Measurements from ENCODE around the gene EP400. TPM values are rescaled to one million over a fixed set of nuclear protein-coding genes. Genes with fewer than 3 reads are reported as not detected.
A peak's percentile ranks its signal among the peaks of the same experiment; 100 is the strongest.

Gene EP400
- total and polyA plus RNA-seq, 2 of the 13 experiments (the other 11 are each of a cell fraction or from before 2014, with no cell fraction given), result 4.9 to 5.0 TPM

DNA sequence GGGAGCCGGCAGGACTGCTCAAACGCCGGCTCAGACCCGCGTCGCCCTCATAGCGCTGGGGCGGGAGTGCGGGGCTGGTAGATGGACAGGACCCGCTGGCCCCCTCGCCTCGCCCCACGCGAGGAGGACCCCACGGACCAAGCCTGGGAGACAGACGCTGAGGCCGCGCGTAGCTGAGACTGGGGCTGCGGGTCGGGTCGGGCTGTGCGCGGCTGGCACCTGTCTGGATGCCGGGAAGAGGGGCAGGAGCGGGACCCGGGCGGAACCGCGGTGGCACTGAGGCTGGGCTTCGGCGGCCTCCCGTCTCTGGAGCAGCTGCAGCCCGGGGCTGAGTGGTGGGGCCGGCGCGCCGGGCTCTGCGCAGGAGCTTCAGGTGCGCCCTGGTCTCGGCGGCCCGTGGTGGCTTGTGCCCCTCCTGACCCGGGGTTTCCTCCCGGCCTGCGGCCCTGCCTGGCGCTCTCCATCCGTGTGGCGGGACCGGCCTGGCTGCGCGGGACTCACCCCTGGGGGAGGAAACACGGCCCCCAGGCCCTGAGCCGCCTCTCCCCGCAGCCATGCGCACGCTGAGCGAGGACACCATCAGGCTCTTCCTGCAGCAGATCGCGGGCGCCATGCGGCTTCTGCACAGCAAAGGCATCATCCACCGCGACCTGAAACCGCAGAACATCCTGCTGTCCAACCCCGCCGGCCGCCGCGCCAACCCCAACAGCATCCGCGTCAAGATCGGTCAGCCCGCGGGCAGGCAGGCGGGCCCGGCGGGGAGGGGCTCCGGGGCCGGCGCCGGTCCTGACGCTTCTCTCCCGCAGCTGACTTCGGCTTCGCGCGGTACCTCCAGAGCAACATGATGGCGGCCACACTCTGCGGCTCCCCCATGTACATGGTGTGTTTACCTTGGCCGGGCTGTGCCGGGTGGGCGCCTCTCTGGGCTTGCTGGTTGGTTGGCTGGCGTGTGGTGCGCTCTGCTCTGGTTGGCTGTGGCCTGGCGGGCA, 41.4 kb upstream of the EP400 start:
- ChIA-PET CTCF (ENCODE audit: low intra/inter-chr PET ratio, low total read pairs) (no interaction called here), POLR2A (no interaction called here)
- Histone ChIP-seq H3K9ac (ENCODE audit: insufficient read depth, low read depth, low read length) (no peak overlapping the region), H2AFZ (ENCODE audit: low read length) (no peak overlapping the region), H3K79me2 (ENCODE audit: insufficient read depth, low read length) (no peaks in the 10 kb centered on the region), H3K36me3 (replicated peaks in 1 of 2; ENCODE audit: control insufficient read depth in 1 of 2, insufficient read depth in 2 of 2, low read length in 2 of 2) (peaks cover 19 to 31% of the 10 kb centered on the region in 2 experiments; a peak in 4 of 5 replicates), H4K20me1 (ENCODE audit: insufficient read depth, low read length) (peaks cover 16% of the 10 kb centered on the region; the same call in 1 of the 2 replicates), H3K9me3 (ENCODE audit: low read length) (no peaks in the 10 kb centered on the region), H3K4me1 (ENCODE audit: insufficient read depth, low read length) (peaks cover 11% of the 10 kb centered on the region; the same call in 1 of the 2 replicates), H3K4me2 (ENCODE audit: low read depth, low read length) (no peak overlapping the region), H3K27ac (ENCODE audit: extremely low read length, insufficient read depth, low read length) (no peak overlapping the region), H3K27me3 (ENCODE audit: control insufficient read depth in 1 of 2, insufficient read depth in 2 of 2, low read length in 2 of 2) (no peaks in the 10 kb centered on the region), H3K4me3 (replicated peaks in 1 of 3; ENCODE audit: insufficient read depth in 1 of 3, low read depth in 2 of 3, low read length in 3 of 3) (no peak overlapping the region)
- no TSS peak for BruUV-seq (replicated peaks)
- in situ Hi-C loops (cut with HindIII; ENCODE audit: extremely low pct_ligation_motif_present, low pct_unique_long_range_greater_than_20kb) (no loop called here), intact Hi-C loops (cut with micrococcal nuclease; ENCODE audit: unreplicated experiment) (no loop called here)
- TF ChIP-seq, protein P1, sequence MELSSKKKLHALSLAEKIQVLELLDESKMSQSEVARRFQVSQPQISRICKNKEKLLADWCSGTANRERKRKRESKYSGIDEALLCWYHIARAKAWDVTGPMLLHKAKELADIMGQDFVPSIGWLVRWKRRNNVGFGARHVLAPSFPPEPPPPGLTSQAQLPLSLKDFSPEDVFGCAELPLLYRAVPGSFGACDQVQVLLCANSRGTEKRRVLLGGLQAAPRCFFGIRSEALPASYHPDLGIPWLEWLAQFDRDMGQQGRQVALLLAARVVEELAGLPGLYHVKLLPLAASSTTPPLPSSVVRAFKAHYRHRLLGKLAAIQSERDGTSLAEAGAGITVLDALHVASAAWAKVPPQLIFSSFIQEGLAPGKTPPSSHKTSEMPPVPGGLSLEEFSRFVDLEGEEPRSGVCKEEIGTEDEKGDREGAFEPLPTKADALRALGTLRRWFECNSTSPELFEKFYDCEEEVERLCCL (CRISPR knock-in tag; IDR thresholded peaks at IDR 0.05; ENCODE audit: borderline replicate concordance), result no peak
- TF ChIP-seq RBFOX2 (IDR thresholded peaks at IDR 0.05; ENCODE audit: low read depth, low read length) (peak; percentile 54), NFE2 (CRISPR knock-in tag; IDR thresholded peaks at IDR 0.05) (no peak), HOXA3 (CRISPR knock-in tag; IDR thresholded peaks at IDR 0.05) (0 out of 2 replicates have a peak, but pooled peaks have one; percentile 5), ZFYVE20 (CRISPR knock-in tag; IDR thresholded peaks at IDR 0.05; ENCODE audit: borderline replicate concordance, low read depth) (no peak)
- no peak for FAIRE-seq
- WGBS (ENCODE audit: low lambda C conversion rate), result 99% methylated on average over 44 of the region's 96 CpGs
- ATAC-seq, result no peak
- DNase-seq (ENCODE audit: low spot score), result no peak
